Thyroid gland (tissue), 4 donors: ENCODE data around the gene ZNRF1. TPM values are rescaled to one million over a fixed set of nuclear protein-coding genes. Genes with fewer than 3 reads are reported as not detected.
"Not testable (repeated sequence)": the region's sequence is repeated elsewhere in the genome, so short reads cannot be mapped to it uniquely, and the experiment has no call there.

ENCODE experiments used
- DNase-seq, 2 donors: peaks; one replicate each; pipeline ENCODE4 v3.0.0-alpha.2; 2019
- H3K27ac ChIP-seq, 3 donors: fragments of 200-600 bp; sonication (generic); 1 replicate in 2 of 3; 2 replicates in 1 of 3; pipeline ENCODE4 v1.5.1; 2016 to 2019; ENCODE audit warnings: mild to moderate bottlenecking in 1 of 3, moderate library complexity in 1 of 3
- H3K27me3 ChIP-seq: fragments of 200-600 bp; sonication (generic); one replicate; pipeline ENCODE4 v1.5.1; 2019
- H3K36me3 ChIP-seq, 2 donors: fragments of 200-600 bp; sonication (generic); one replicate each; pipeline ENCODE4 v1.5.1; 2016 to 2019
- H3K4me1 ChIP-seq, 2 donors: fragments of 200-600 bp; sonication (generic); one replicate each; pipeline ENCODE4 v1.5.1; 2017 to 2019
- H3K4me3 ChIP-seq, 3 donors: fragments of 200-600 bp; sonication (generic); replicated peaks in 1 of 3; 1 replicate in 2 of 3; 2 replicates in 1 of 3; pipeline ENCODE4 v1.5.1; 2016; ENCODE audit warnings: mild to moderate bottlenecking in 1 of 3
- H3K9me3 ChIP-seq: fragments of 200-600 bp; sonication (generic); one replicate; pipeline ENCODE4 v1.5.1; 2017
- POLR2A ChIP-seq, 2 donors: fragments of 450-650 bp; IDR thresholded peaks; one replicate each; pipeline ENCODE4 v1.6.1; 2017; ENCODE audit warnings: antibody characterized with exemption in 2 of 2, mild to moderate bottlenecking in 2 of 2, moderate library complexity in 1 of 2
- WGBS, 2 donors: methylation state at CpG; one replicate each; pipeline ENCODE4 v1.1.5; 2017; 5-methylcytosine and 5-hydroxymethylcytosine counted together
- intact Hi-C: fragments of 100-400 bp; cut with DNase I; formaldehyde crosslinking; loops from one replicate; pipeline ENCODE4 v1.15.1; 2023
- total RNA-seq, 4 donors: library from RNA; depleted of rRNA; stranded (reverse); fragments of >200 nt; gene quantifications; one replicate each; pipeline ENCODE4 v1.2.3, GENCODE V29; 2016
- TF ChIP-seq, protein P1 (sequence below), 6 experiments: fragments of 200-600 bp in 3 of 6; fragments of 450-650 bp in 3 of 6; sonication (generic) in 3 of 6; IDR thresholded peaks; one replicate each; pipeline ENCODE4 v1.5.1; 2016 to 2019; ENCODE audit warnings: antibody characterized with exemption in 6 of 6, mild to moderate bottlenecking in 2 of 6, inconsistent platforms in 1 of 6, moderate library complexity in 1 of 6

The ZNRF1 gene
- total RNA-seq, 4 donors from 2014 or later: 47.4 to 94.5 (median 57.4) TPM

DNA sequence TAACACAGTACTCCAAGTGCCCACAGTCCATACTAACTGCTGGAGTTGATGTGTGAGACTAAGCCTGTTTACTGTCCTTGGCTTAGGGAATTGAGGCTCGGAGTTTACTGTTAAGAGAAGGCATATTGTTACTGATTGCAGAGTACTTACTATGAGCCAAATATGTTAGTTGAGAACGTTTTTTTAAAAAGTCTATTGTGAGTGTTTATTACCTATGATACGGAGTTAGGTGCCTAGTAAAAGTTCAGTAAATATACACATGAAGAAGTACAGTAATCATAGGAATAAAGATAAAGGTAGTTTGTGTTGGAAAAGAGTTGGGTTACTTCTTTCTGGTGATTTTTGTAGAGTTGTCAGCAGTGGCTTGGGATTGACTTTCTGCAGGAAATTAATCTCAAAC, 25.4 kb downstream of the ZNRF1 start:
- H3K27ac ChIP-seq: peak overlapping the region in 1 of 3 donors; percentile 94
- no peaks in the 10 kb centered on the region for H3K27me3 ChIP-seq
- H3K4me1 ChIP-seq: peaks cover 36 to 47% of the 10 kb centered on the region in 2 donors
- intact Hi-C loops: no loop called here
- TF ChIP-seq POLR2A (IDR thresholded peaks at IDR 0.05): no peak
- TF ChIP-seq, protein P1, sequence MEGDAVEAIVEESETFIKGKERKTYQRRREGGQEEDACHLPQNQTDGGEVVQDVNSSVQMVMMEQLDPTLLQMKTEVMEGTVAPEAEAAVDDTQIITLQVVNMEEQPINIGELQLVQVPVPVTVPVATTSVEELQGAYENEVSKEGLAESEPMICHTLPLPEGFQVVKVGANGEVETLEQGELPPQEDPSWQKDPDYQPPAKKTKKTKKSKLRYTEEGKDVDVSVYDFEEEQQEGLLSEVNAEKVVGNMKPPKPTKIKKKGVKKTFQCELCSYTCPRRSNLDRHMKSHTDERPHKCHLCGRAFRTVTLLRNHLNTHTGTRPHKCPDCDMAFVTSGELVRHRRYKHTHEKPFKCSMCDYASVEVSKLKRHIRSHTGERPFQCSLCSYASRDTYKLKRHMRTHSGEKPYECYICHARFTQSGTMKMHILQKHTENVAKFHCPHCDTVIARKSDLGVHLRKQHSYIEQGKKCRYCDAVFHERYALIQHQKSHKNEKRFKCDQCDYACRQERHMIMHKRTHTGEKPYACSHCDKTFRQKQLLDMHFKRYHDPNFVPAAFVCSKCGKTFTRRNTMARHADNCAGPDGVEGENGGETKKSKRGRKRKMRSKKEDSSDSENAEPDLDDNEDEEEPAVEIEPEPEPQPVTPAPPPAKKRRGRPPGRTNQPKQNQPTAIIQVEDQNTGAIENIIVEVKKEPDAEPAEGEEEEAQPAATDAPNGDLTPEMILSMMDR (IDR thresholded peaks at IDR 0.05): no peak
- H3K9me3 ChIP-seq: no peaks in the 10 kb centered on the region
- no peak for DNase-seq
- H3K4me3 ChIP-seq: no peak overlapping the region
- WGBS, 2 donors: 78 to 87% methylated on average over 3 of the region's 3 CpGs
- H3K36me3 ChIP-seq: no peaks in the 10 kb centered on the region

DNA sequence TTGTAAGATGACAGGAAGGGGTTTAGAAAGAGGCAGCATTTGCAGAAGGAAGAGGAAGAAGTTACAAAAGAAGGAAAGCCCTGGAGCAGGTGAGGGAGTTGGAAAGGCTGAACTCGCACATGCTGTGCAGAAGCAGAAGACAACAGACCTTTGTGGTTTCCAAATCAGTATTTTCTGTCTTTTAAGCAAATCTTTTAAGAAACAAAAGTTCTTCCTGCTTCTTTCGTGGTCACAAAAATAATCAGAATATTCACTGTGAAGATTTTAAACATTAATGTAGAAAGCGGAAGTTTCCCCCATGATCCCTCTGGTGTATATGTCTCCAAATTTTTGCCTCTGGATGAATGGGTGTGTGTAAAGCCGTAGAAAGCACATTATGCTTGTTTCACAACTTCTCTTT, 25.8 kb downstream of the ZNRF1 start:
- TF ChIP-seq, protein P1 (IDR thresholded peaks at IDR 0.05): no peak
- no peak for TF ChIP-seq POLR2A (IDR thresholded peaks at IDR 0.05)
- no peak for DNase-seq
- H3K27ac ChIP-seq: peak overlapping the region in 2 of 3 donors; percentile 81 to 94
- H3K4me1 ChIP-seq: peaks cover 36 to 52% of the 10 kb centered on the region in 2 donors
- no peaks in the 10 kb centered on the region for H3K36me3 ChIP-seq
- WGBS, 2 donors: 79 to 86% methylated on average over 4 of the region's 4 CpGs
- no peaks in the 10 kb centered on the region for H3K9me3 ChIP-seq
- no peaks in the 10 kb centered on the region for H3K27me3 ChIP-seq
- intact Hi-C loops: no loop called here
- H3K4me3 ChIP-seq: no peak overlapping the region

DNA sequence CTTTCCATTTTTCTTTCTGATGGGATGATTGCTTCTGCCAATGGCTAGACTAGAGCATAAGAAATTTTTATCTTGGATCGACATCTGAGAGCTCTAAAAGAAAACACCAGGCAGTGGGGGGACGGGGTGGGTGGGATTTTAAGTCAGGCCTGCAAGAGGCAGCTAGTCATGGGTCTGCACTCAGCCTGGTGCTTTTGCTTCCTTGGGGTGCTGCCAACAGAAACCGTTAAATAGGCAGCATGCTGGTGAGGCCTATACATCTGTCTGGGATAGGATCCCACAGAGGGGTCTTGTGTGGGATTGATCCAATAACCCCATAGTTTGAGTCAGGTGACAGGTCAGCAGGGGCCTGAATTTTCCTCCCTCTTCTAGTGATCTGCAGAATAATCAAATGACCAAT, 26.9 kb downstream of the ZNRF1 start:
- intact Hi-C loops: no loop called here
- Histone ChIP-seq H3K27ac (peak overlapping the region; percentile 81 to 94 (median 83)), H3K4me1 (peaks cover 36 to 53% of the 10 kb centered on the region in 2 donors), H3K4me3 (no peak overlapping the region), H3K36me3 (no peaks in the 10 kb centered on the region), H3K27me3 (no peaks in the 10 kb centered on the region), H3K9me3 (no peaks in the 10 kb centered on the region)
- WGBS, 2 donors: 14 to 21% methylated on average over 3 of the region's 3 CpGs
- DNase-seq: peak; percentile 37 to 43
- TF ChIP-seq POLR2A (IDR thresholded peaks at IDR 0.05): no peak
- TF ChIP-seq, protein P1 (IDR thresholded peaks at IDR 0.05): no peak

DNA sequence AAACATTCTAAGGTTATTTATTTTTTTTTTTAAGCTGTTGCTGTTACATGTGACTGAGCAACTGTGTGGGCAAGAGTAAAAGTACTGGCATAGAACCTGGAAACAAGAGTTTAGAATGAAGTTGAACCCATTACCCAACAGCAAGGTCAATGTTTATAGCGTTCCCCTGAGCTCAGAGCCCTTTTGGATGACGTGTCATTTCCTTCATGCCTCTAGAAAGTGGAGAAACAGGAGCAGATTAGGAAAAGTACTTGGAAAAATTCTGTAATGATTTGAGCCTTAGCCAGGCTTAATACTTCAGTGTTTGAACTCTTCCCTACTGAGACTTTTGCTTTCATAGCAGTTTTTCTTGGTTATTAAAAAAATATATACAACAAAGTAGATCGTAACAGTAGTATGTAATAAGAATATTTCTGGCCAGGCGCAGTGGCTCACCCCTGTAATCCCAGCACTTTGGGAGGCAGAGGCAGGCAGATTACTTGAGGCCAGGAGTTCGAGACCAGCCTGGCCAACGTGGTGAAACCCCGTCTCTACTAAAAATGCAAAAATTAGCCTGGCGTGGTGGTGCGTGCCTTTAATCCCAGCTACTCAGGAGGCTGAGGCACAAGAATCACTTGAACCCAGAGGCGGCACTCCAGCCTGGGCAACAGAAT, 27.5 kb downstream of the ZNRF1 start:
- H3K27me3 ChIP-seq, H3K4me3 ChIP-seq, DNase-seq, intact Hi-C loops, H3K9me3 ChIP-seq, H3K36me3 ChIP-seq: not testable (repeated sequence)
- peaks cover 36 to 53% of the 10 kb centered on the region in 2 donors for H3K4me1 ChIP-seq
- WGBS, 2 donors: 76% methylated on average over 10 of the region's 10 CpGs
- H3K27ac ChIP-seq: peak overlapping the region; percentile 81 to 94 (median 83)

DNA sequence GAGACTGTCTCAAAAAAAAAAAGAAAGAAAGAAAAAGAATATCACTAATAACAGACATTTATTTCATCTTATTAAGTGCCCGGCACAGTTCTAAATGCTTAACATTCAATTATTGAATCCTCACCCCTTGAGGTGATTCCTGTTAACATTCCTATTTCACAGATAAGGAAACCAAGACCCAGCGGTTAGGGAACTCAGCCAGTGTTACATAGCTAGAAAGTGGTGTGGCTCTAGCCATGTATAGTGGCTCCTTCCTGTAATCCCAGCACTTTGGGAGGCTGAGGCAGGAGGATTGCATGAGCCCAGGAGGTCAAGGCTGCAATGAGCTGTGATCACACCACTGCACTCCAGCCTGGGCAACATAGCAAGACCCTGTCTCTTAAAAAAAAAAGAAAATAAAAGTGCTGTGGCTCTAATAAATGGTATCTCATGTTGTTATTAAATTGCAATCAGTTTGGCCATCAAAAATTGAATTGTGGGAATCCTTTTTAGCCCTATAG, 28.1 kb downstream of the ZNRF1 start:
- H3K4me1 ChIP-seq: peaks cover 36 to 53% of the 10 kb centered on the region in 2 donors
- DNase-seq: no peak
- no peaks in the 10 kb centered on the region for H3K36me3 ChIP-seq
- TF ChIP-seq, protein P1 (IDR thresholded peaks at IDR 0.05): no peak
- TF ChIP-seq POLR2A (IDR thresholded peaks at IDR 0.05): no peak
- H3K4me3 ChIP-seq: no peak overlapping the region
- WGBS, 2 donors: 93 to 96% methylated on average over 2 of the region's 2 CpGs
- H3K9me3 ChIP-seq: no peaks in the 10 kb centered on the region
- H3K27ac ChIP-seq: peak overlapping the region; percentile 81 to 94 (median 83)
- intact Hi-C loops: no loop called here
- H3K27me3 ChIP-seq: no peaks in the 10 kb centered on the region
